Skeletal muscle tissue (tissue), 4 donors: ENCODE data around the gene ACTBL2. TPM values are rescaled to one million over a fixed set of nuclear protein-coding genes. Genes with fewer than 3 reads are reported as not detected.

Experiments used
- H3K27ac ChIP-seq: one replicate; pipeline ENCODE4 v1.7.0; 2013; ENCODE audit warnings: mild to moderate bottlenecking, low read depth, low read length, inconsistent platforms
- H3K27me3 ChIP-seq, 3 donors: one replicate each; pipeline ENCODE4 v1.7.0; 2013; ENCODE audit warnings: low read length in 3 of 3; ENCODE audit not compliant: control insufficient read depth in 3 of 3, insufficient read depth in 3 of 3
- H3K36me3 ChIP-seq, 3 donors: one replicate each; pipeline ENCODE4 v1.7.0; 2013; ENCODE audit warnings: low read length in 3 of 3; ENCODE audit not compliant: control insufficient read depth in 3 of 3, insufficient read depth in 3 of 3
- H3K4me1 ChIP-seq, 3 donors: one replicate each; pipeline ENCODE4 v1.7.0; 2013; ENCODE audit warnings: low read length in 3 of 3, mild to moderate bottlenecking in 3 of 3; ENCODE audit not compliant: control insufficient read depth in 3 of 3, insufficient read depth in 3 of 3
- H3K4me3 ChIP-seq, 3 donors: one replicate each; pipeline ENCODE4 v1.7.0; 2013; ENCODE audit warnings: low read length in 3 of 3
- H3K9ac ChIP-seq, 3 donors: one replicate each; pipeline ENCODE4 v1.7.0; 2013; ENCODE audit warnings: low read length in 3 of 3, mild to moderate bottlenecking in 3 of 3, moderate library complexity in 2 of 3, low read depth in 1 of 3
- H3K9me3 ChIP-seq, 3 donors: one replicate each; pipeline ENCODE4 v1.7.0; 2013; ENCODE audit warnings: low read length in 3 of 3; ENCODE audit not compliant: control insufficient read depth in 3 of 3
- total RNA-seq: library from RNA; depleted of rRNA; stranded (reverse); fragments of >200 nt; gene quantifications from one replicate; pipeline ENCODE4 v1.2.3, GENCODE V29; 2014
- donor health status: Osteomylitis.

ACTBL2 gene
- total RNA-seq, 1 donor from 2014 or later: not detected

DNA sequence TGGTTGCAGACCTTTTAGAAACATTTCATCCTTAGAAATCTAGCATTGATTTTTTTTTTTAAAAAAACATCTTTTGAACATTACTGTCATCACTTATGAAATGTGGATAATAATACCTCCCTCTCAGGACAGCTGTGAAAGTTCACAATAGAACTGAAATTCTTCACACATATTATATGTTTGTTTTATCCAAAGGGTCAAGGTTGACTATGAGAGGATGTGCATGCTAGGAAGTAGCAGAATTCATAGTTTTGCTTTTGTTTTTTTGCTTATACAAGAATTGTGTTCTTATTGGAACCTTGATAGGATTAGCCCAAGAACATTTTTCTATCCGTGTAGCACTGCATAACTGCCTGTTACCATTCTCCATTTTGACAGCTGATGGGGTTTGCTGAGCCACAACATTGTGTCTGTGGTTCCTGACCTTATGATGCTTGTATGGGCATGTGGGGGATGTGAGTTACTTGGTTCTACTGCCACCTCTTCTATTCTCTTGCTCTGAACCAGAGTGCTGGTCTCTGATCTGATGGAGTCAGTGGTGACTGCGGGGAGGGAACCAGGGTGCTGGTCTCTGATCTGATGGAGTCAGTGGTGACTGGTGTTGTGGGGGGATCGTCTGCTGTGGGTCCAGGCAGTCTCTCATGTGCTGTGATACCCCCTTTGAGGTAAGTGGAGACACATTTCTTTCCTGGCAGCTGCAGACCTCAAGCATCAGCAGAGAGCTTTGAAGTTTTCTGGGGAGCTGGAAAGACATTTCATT is 27.1 kb upstream of the ACTBL2 start:
- Histone ChIP-seq H3K9ac (no peak overlapping the region), H3K36me3 (no peaks in the 10 kb centered on the region), H3K4me3 (no peak overlapping the region)

DNA sequence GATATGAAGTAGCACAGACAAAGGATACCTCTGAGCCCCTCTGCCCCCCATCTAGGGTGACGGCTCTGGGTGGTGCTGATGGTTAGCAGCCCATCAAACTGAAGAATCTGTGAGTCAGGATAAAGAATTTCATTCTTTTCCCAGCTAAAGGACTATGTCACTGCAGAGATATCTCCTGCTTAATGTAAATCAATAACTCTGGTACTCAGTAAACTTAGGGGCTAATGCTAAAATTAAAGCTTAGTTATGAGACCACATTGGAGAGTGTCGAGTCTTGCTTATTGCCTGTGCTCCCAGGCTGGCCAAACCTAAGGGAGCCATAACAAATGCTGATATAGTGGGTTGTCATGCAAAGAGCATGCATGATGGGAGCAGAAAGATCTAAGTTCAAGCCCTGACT is 25.6 kb upstream of the ACTBL2 start:
- H3K9ac ChIP-seq: no peak overlapping the region
- H3K27me3 ChIP-seq: no peaks in the 10 kb centered on the region
- no peak overlapping the region for H3K27ac ChIP-seq
- H3K4me1 ChIP-seq: no peaks in the 10 kb centered on the region
- no peak overlapping the region for H3K4me3 ChIP-seq
- no peaks in the 10 kb centered on the region for H3K36me3 ChIP-seq
- H3K9me3 ChIP-seq: no peaks in the 10 kb centered on the region

More for the DNA sequence above, 27.1 kb upstream of the ACTBL2 start:
- H3K27ac ChIP-seq: no peak overlapping the region
- no peaks in the 10 kb centered on the region for H3K4me1 ChIP-seq
- no peaks in the 10 kb centered on the region for H3K27me3 ChIP-seq
- H3K9me3 ChIP-seq: no peaks in the 10 kb centered on the region

GRCh38 chr5:57505272-57506200 is 22.9 kb upstream of the ACTBL2 start:
- H3K9ac ChIP-seq: peak overlapping the region in 1 of 3 donors; percentile 8
- no peaks in the 10 kb centered on the region for H3K27me3 ChIP-seq
- H3K4me3 ChIP-seq: no peak overlapping the region
- no peak overlapping the region for H3K27ac ChIP-seq
- peaks cover 8 to 15% (median 8%) of the 10 kb centered on the region in 3 donors for H3K4me1 ChIP-seq
- no peaks in the 10 kb centered on the region for H3K9me3 ChIP-seq
- no peaks in the 10 kb centered on the region for H3K36me3 ChIP-seq

DNA sequence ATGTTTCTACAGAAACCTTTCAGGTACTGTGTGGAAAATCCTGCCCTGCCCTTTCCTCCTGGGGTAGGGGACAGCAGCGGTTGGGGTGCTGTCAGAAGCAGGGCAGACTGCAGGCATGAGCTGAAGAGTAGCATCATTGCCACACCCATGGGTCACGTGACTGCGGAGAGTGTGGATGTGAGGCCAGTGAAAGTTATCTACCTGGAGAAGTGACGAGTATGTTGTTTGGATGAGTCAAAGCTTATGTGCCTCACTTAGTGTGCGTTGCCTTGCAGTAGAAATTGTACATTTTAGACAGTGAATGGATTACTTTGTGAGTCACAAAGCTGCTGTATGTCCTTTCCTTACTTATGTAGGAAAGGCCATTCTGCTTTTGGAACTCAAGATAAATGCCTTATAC is 21.7 kb upstream of the ACTBL2 start:
- H3K27me3 ChIP-seq: no peaks in the 10 kb centered on the region
- H3K27ac ChIP-seq: no peak overlapping the region
- no peak overlapping the region for H3K4me3 ChIP-seq
- H3K4me1 ChIP-seq: peaks cover 8 to 15% (median 8%) of the 10 kb centered on the region in 3 donors
- H3K36me3 ChIP-seq: no peaks in the 10 kb centered on the region
- no peak overlapping the region for H3K9ac ChIP-seq
- no peaks in the 10 kb centered on the region for H3K9me3 ChIP-seq

- Histone ChIP-seq H3K27me3 (no peaks in the 10 kb centered on the region), H3K9ac (no peak overlapping the region), H3K9me3 (no peaks in the 10 kb centered on the region), H3K4me3 (no peak overlapping the region), H3K36me3 (no peaks in the 10 kb centered on the region), H3K27ac (no peak overlapping the region), H3K4me1 (peaks cover 8 to 15% (median 8%) of the 10 kb centered on the region in 3 donors)
These were observed 20.8 kb upstream of the ACTBL2 start for GRCh38 chr5:57503433-57503832.

DNA sequence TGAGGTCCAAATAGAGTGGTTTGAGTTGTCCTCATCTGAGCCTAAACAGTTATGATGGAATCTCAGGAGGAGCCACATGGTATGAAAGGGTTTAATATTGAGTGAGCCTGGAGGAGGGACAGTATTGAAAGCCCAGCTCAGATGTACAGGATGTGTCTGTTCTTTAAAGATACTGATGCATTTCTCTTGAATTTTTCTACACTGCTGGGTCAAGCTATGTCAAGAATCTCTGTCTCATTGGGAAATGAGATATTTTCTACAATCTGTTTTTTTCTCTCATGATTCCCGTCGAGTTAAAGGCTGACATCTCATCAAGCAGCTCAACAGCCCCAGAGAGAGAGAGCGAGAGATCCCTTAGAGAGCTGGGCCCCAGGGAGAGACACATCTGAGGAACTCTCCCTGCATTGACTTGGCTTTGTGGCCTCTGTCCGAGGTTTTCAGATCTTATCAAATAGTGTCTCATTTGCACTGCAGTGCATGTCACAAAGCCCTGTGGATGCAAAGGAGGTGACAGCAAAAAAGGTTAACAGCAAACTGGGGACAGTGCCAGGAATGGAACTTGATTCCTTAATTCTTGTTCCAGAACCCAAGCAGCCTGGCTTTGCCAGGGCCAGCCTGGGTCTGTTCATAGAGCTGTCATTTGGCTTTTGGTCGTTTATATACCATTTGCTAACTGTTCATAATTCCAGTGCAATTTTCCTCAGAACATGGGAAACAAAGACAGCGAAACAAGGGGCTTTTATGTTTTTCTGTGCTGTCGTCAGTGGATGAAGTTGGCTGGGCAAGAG is 19.0 kb upstream of the ACTBL2 start:
- Histone ChIP-seq H3K27ac (no peak overlapping the region), H3K36me3 (no peaks in the 10 kb centered on the region)

GRCh38 chr5:57499262-57500050 is 16.8 kb upstream of the ACTBL2 start:
- Histone ChIP-seq H3K27ac (no peak overlapping the region), H3K36me3 (no peaks in the 10 kb centered on the region), H3K4me1 (peaks cover 8 to 15% (median 8%) of the 10 kb centered on the region in 3 donors), H3K27me3 (no peaks in the 10 kb centered on the region), H3K4me3 (no peak overlapping the region), H3K9me3 (no peaks in the 10 kb centered on the region), H3K9ac (peak overlapping the region in 1 of 3 donors; percentile 27)

More for the DNA sequence above, 19.0 kb upstream of the ACTBL2 start:
- Histone ChIP-seq H3K4me3 (no peak overlapping the region), H3K9ac (peak overlapping the region in 1 of 3 donors; percentile 34), H3K4me1 (peaks cover 8 to 15% (median 8%) of the 10 kb centered on the region in 3 donors), H3K27me3 (no peaks in the 10 kb centered on the region), H3K9me3 (no peaks in the 10 kb centered on the region)

DNA sequence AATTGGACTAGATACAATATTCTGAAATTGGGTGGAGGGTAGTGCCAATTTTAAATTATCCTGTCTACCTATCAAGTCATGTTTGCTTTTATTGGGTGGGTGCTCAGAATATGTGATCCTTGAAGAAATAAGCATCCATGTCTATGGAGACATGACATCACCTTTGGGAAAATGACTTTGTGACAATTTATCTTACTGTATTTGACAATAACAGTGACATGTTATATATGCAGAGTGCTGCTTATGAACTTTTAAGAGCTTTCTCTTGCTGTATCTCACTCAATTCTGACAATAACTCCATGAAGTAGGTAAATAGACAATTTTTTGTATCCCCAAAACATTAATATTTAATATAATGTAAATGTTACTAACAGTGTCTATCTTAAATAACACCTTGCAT is 15.1 kb upstream of the ACTBL2 start:
- H3K9ac ChIP-seq: no peak overlapping the region
- H3K36me3 ChIP-seq: no peaks in the 10 kb centered on the region
- H3K4me3 ChIP-seq: no peak overlapping the region
- H3K27ac ChIP-seq: no peak overlapping the region
- no peaks in the 10 kb centered on the region for H3K9me3 ChIP-seq
- H3K27me3 ChIP-seq: no peaks in the 10 kb centered on the region
- peaks cover 8 to 15% (median 8%) of the 10 kb centered on the region in 3 donors for H3K4me1 ChIP-seq
